Endothelial cell of umbilical vein (primary cell): ENCODE data around the gene FAM193B. TPM values are rescaled to one million over a fixed set of nuclear protein-coding genes. Genes with fewer than 3 reads are reported as not detected.

Source experiments
- BruUV-seq: library from RNA; stranded (reverse); fragments of 400-500 nt; replicated peaks from 2 replicates; lab custom pipeline; 2021; lab: Mats Ljungman, UMichigan
- CTCF ChIA-PET: fragments of 300-600, 350-600 bp; sonication (Branson Sonifier 250); formaldehyde crosslinking; loops from one replicate; lab custom pipeline; 2021; ENCODE audit warnings: antibody characterized with exemption, inconsistent platforms; lab: Charles Lee
- POLR2A ChIA-PET: fragments of 300-600, 350-600 bp; sonication (Branson Sonifier 250); formaldehyde crosslinking; loops from one replicate; lab custom pipeline; 2021; ENCODE audit warnings: antibody characterized with exemption, inconsistent platforms; lab: Charles Lee
- DNase-seq: peaks from one replicate; pipeline ENCODE4 v3.0.0-alpha.2; 2011; ENCODE audit warnings: low read depth, low spot score
- FAIRE-seq: peaks from 2 replicates; lab custom pipeline; 2011; peaks lifted over from hg19 to GRCh38; lab: Jason Lieb, UNC
- H2AFZ ChIP-seq: 2 replicates; pipeline ENCODE4 v1.6.0; 2012; ENCODE audit warnings: low read depth, low read length, control low read depth, inconsistent platforms
- H3K27ac ChIP-seq: 2 replicates; pipeline ENCODE4 v1.5.1; 2011; ENCODE audit warnings: low read depth, mild to moderate bottlenecking, control low read depth, low read length, moderate library complexity; ENCODE audit not compliant: insufficient read depth
- H3K27me3 ChIP-seq, 2 experiments: 2 replicates each; pipeline versions ENCODE4 v1.6.0 to v1.6.1; 2011; ENCODE audit warnings: low read length in 2 of 2, mixed read lengths in 1 of 2; ENCODE audit not compliant: control insufficient read depth in 2 of 2, insufficient read depth in 2 of 2
- H3K36me3 ChIP-seq, 2 experiments: 2 replicates in 1 of 2; 3 replicates in 1 of 2; pipeline ENCODE4 v1.5.1; 2011; ENCODE audit warnings: low read length in 2 of 2, mild to moderate bottlenecking in 1 of 2, moderate library complexity in 1 of 2; ENCODE audit not compliant: control insufficient read depth in 2 of 2, insufficient read depth in 2 of 2; ENCODE audit errors: extremely low read depth in 1 of 2
- H3K4me1 ChIP-seq: 3 replicates; pipeline ENCODE4 v1.5.1; 2011; ENCODE audit warnings: mild to moderate bottlenecking, low read length; ENCODE audit not compliant: control insufficient read depth, insufficient read depth; ENCODE audit errors: extremely low read depth
- H3K4me2 ChIP-seq: 2 replicates; pipeline ENCODE4 v1.6.1; 2011; ENCODE audit warnings: low read length, control low read depth, mixed read lengths; ENCODE audit not compliant: insufficient read depth
- H3K4me3 ChIP-seq, 3 experiments: fragments of 200-600 bp in 1 of 3; sonication (generic), shearing (Covaris generic) in 1 of 3; replicated peaks in 1 of 3; 2 replicates each; pipeline ENCODE4 v1.5.1; 2011 to 2016; ENCODE audit warnings: control low read depth in 3 of 3, low read length in 3 of 3, mild to moderate bottlenecking in 2 of 3, inconsistent platforms in 1 of 3, low read depth in 1 of 3, moderate library complexity in 1 of 3; ENCODE audit not compliant: insufficient read depth in 1 of 3
- H3K79me2 ChIP-seq: 2 replicates; pipeline ENCODE4 v1.6.0; 2012; ENCODE audit warnings: low read length, inconsistent platforms; ENCODE audit not compliant: control insufficient read depth, insufficient read depth
- H3K9ac ChIP-seq: replicated peaks from 2 replicates; pipeline ENCODE3; 2011; ENCODE audit warnings: low read length, control low read depth; ENCODE audit not compliant: insufficient read depth; ENCODE audit errors: extremely low read depth
- H3K9me1 ChIP-seq: replicated peaks from 3 replicates; pipeline ENCODE4 v1.6.0; 2011; ENCODE audit warnings: mild to moderate bottlenecking, low read length; ENCODE audit not compliant: control insufficient read depth, insufficient read depth; ENCODE audit errors: extremely low read depth
- H3K9me3 ChIP-seq: replicated peaks from 2 replicates; pipeline ENCODE4 v1.5.1; 2012; ENCODE audit warnings: low read length, inconsistent platforms; ENCODE audit not compliant: control insufficient read depth, insufficient read depth
- H4K20me1 ChIP-seq: replicated peaks from 2 replicates; pipeline ENCODE3; 2011; ENCODE audit warnings: mild to moderate bottlenecking, low read length; ENCODE audit not compliant: control insufficient read depth, insufficient read depth; ENCODE audit errors: extremely low read depth
- CTCF ChIP-seq, 2 donors: IDR thresholded peaks; 1 replicate in 1 of 2; 2 replicates in 1 of 2; pipeline ENCODE4 v1.5.1; 2011; ENCODE audit warnings: low read length in 2 of 2, mild to moderate bottlenecking in 2 of 2, moderate library complexity in 2 of 2, control low read depth in 1 of 2, inconsistent platforms in 1 of 2, low read depth in 1 of 2; ENCODE audit not compliant: insufficient read depth in 1 of 2; ENCODE audit errors: extremely low read depth in 1 of 2
- EZH2 ChIP-seq: IDR thresholded peaks from 2 replicates; pipeline ENCODE4 v1.6.1; 2012; ENCODE audit warnings: borderline replicate concordance, low read depth, mild to moderate bottlenecking, moderate library complexity, low read length, inconsistent platforms; ENCODE audit not compliant: severe bottlenecking
- FOS ChIP-seq: IDR thresholded peaks from 2 replicates; pipeline ENCODE4 v1.6.1; 2011; ENCODE audit warnings: mild to moderate bottlenecking, low read length, moderate library complexity, borderline replicate concordance; ENCODE audit not compliant: insufficient read depth
- GATA2 ChIP-seq: IDR thresholded peaks from 2 replicates; pipeline ENCODE4 v1.7.0; 2011; ENCODE audit warnings: low read depth, mild to moderate bottlenecking, moderate library complexity, mixed read lengths, low read length; ENCODE audit not compliant: insufficient read length, insufficient read depth
- JUN ChIP-seq: IDR thresholded peaks from 2 replicates; pipeline ENCODE4 v1.6.1; 2011; ENCODE audit warnings: borderline replicate concordance, low read depth; ENCODE audit not compliant: insufficient read length, insufficient read depth
- MAX ChIP-seq: IDR thresholded peaks from 2 replicates; pipeline ENCODE4 v1.6.1; 2011; ENCODE audit not compliant: insufficient read depth, insufficient read length
- MYC ChIP-seq: IDR thresholded peaks from one replicate; pipeline ENCODE4 v1.6.1; 2011; ENCODE audit warnings: mild to moderate bottlenecking, low read depth, low read length
- POLR2A ChIP-seq: IDR thresholded peaks from 2 replicates; pipeline ENCODE4 v1.6.1; 2012; ENCODE audit warnings: low read depth, mild to moderate bottlenecking, control low read depth, low read length
- POLR2AphosphoS5 ChIP-seq: IDR thresholded peaks from 2 replicates; pipeline ENCODE4 v1.6.1; 2012; ENCODE audit warnings: low read depth, mild to moderate bottlenecking, control low read depth, low read length, moderate library complexity; ENCODE audit not compliant: insufficient read depth
- dilution Hi-C: fragments of 300-500 bp; cut with MboI; formaldehyde crosslinking; loops from one replicate; pipeline ENCODE4 v1.15.0; 2019; ENCODE audit warnings: low sequenced_read_pairs; ENCODE audit not compliant: extremely low pct_ligation_motif_present
- intact Hi-C: fragments of 100-400 bp; cut with micrococcal nuclease; formaldehyde crosslinking; loops from one replicate; pipeline ENCODE4 v1.10.0; 2022
- polyA plus RNA-seq, 4 experiments: library from polyadenylated mRNA; depleted of rRNA in 3 of 4; stranded (reverse) in 3 of 4; unstranded in 1 of 4; fragments of >200 nt; gene quantifications; 2 replicates each; pipeline versions ENCODE4 v1.2.1 to v1.2.3, GENCODE V29; 2011 to 2012; ENCODE audit warnings: missing spikeins in 1 of 4
- total RNA-seq: library from RNA; stranded (reverse); gene quantifications from 2 replicates; pipeline ENCODE4 v1.2.3, GENCODE V29; 2021

Gene FAM193B
- total and polyA plus RNA-seq, 2 donors (not counting 3 experiments of a cell fraction or from before 2014, with no cell fraction given) = 57.9 to 75.7 TPM

DNA sequence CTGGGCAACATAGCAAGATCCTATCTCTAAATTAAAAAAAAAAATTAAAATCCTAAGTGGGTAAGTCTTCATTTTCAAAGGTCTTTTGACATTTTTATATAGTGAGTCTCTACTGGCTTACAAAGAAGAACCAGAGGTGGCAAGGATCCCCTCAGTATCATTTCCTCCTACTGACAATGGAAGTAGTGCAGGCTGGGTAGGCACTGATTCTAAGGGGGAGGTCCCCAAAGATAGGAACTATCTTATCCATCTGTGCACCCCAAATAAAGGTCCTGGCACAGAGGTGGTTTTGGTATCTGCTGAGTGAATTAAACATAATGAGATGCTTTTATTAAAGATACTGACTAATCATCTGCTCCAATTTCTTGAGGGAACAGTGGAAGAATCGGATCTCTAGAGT lies 4.2 kb downstream of the FAM193B start:
- Histone ChIP-seq H3K4me1 (peaks cover 23% of the 10 kb centered on the region), H3K4me3 (no peak overlapping the region), H3K27me3 (no peaks in the 10 kb centered on the region), H3K9me3 (no peaks in the 10 kb centered on the region), H3K9me1 (no peaks in the 10 kb centered on the region), H2AFZ (no peak overlapping the region), H3K36me3 (peaks cover 0 to 3% of the 10 kb centered on the region in 2 experiments), H4K20me1 (peaks cover 4% of the 10 kb centered on the region), H3K4me2 (no peak overlapping the region), H3K79me2 (peaks cover 58% of the 10 kb centered on the region), H3K27ac (no peak overlapping the region), H3K9ac (no peak overlapping the region)
- POLR2A ChIA-PET = no interaction called here
- BruUV-seq = no TSS peak
- intact Hi-C loops (loop anchor here (5.0 kb wide), 1 partner anchor 42 kb away; the partner anchor contains the start of gene TMED9), dilution Hi-C loops (no loop called here)
- CTCF ChIA-PET = interaction anchor here (0.8 kb wide), 1 partner anchor 11 kb away, joined by 4 read pairs; no protein-coding TSS in a partner anchor
- FAIRE-seq (no peak), DNase-seq (no peak)
- TF ChIP-seq EZH2 (no peak), POLR2A (no peak), GATA2 (no peak), MAX (no peak)

DNA sequence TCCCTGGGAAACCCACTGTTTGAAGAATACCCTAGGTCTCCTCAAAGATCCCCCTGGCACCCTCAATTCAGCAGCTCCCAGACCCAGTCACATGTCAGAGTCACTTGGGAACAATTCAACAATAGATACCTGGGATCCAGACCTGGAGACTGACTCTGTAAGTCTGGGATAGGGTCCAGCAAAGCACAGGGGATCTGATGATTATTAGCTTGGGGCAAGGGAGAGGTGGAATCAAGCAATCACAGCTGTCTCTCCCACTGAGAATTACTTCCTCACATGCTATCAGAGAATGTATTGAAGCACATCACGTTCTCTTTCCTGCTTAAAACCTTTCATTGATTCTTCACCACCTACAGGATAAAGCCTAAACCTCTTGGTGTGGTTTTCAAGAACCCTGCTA lies 5.9 kb downstream of the FAM193B start:
- intact Hi-C loops (no loop called here), dilution Hi-C loops (no loop called here)
- no TSS peak for BruUV-seq
- Histone ChIP-seq H3K9ac (no peak overlapping the region), H3K4me3 (no peak overlapping the region), H2AFZ (no peak overlapping the region), H3K79me2 (peaks cover 68% of the 10 kb centered on the region), H3K4me2 (no peak overlapping the region), H3K36me3 (peaks cover 0 to 3% of the 10 kb centered on the region in 2 experiments), H4K20me1 (peaks cover 9% of the 10 kb centered on the region), H3K4me1 (peaks cover 19% of the 10 kb centered on the region), H3K9me3 (no peaks in the 10 kb centered on the region), H3K27ac (no peak overlapping the region), H3K9me1 (no peaks in the 10 kb centered on the region), H3K27me3 (no peaks in the 10 kb centered on the region)
- FAIRE-seq (no peak), DNase-seq (no peak)
- TF ChIP-seq JUN (no peak), POLR2AphosphoS5 (no peak), MAX (no peak), POLR2A (no peak), EZH2 (no peak), FOS (no peak), CTCF (IDR thresholded peaks at IDR 0.05; ENCODE audit: extremely low read depth in 1 of 2, insufficient read depth in 1 of 2, low read depth in 1 of 2, low read length in 2 of 2) (no peak), GATA2 (no peak), MYC (no peak)
- ChIA-PET POLR2A (interaction anchor here (0.7 kb wide), 1 partner anchor 32 kb away, joined by 3 read pairs; the partner anchor contains the start of gene DDX41), CTCF (interaction anchor here (0.6 to 1.5 kb wide), 4 partner anchors 11 to 16 kb away, joined by 3 to 5 read pairs (median 4); no protein-coding TSS in a partner anchor)
